Neural crest cell (in vitro differentiated cells): ENCODE results near the gene HSF4. TPM values are rescaled to one million over a fixed set of nuclear protein-coding genes. Genes with fewer than 3 reads are reported as not detected.

Experiments
- DNase-seq: peaks from one replicate; pipeline ENCODE4 v3.0.0; 2021; ENCODE audit warnings: low read depth, mixed read lengths, low spot score
- H3K27ac Mint-ChIP-seq: one replicate; pipeline ENCODE4 v1.8.0; 2021; ENCODE audit warnings: mild to moderate bottlenecking, mixed read lengths; ENCODE audit not compliant: unreplicated experiment
- H3K27me3 Mint-ChIP-seq: 2 replicates; pipeline ENCODE4 v1.8.0; 2021; ENCODE audit warnings: low read depth, mild to moderate bottlenecking, mixed read lengths
- H3K36me3 Mint-ChIP-seq: 2 replicates; pipeline ENCODE4 v1.8.0; 2021; ENCODE audit warnings: low read depth, mild to moderate bottlenecking, mixed read lengths
- H3K4me1 Mint-ChIP-seq: 2 replicates; pipeline ENCODE4 v1.8.0; 2021; ENCODE audit warnings: mixed read lengths
- H3K4me3 Mint-ChIP-seq: one replicate; pipeline ENCODE4 v1.8.0; 2021; ENCODE audit warnings: mild to moderate bottlenecking, mixed read lengths
- H3K9me3 Mint-ChIP-seq: 2 replicates; pipeline ENCODE4 v1.8.0; 2021; ENCODE audit warnings: mixed read lengths
- total RNA-seq: library from RNA; stranded (reverse); gene quantifications from 2 replicates; pipeline ENCODE4 v1.2.1, GENCODE V29; 2021
- TF ChIP-seq, protein P1 (sequence below): fragments of 200-600 bp; sonication (generic); conservative IDR thresholded peaks from 2 replicates; pipeline ENCODE4 v1.5.0; 2021; ENCODE audit warnings: antibody characterized with exemption, mild to moderate bottlenecking

HSF4 gene
- total RNA-seq, 1 donor from 2014 or later = 1.3 TPM

DNA sequence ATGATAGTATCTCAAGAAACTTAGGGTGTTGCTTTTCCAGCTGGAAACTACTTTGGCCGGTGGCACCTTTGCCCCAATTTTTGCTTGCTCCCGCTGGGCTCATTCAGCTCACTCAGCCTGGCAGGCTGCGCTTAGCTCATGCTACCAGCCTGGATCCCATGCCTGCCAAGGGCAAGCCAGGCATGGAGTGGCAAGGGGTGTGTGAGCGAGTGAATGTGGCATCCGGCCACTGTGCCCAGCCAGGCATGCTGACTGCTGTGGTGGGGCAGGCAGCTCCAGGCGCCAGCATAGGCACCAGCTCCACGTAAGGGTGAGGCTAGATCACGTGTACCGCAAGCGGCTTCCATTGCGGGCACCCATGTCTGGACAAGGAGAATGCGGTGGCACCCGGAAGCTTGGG lies 23.2 kb upstream of the HSF4 start:
- Mint-ChIP-seq H3K9me3 (no peaks in the 10 kb centered on the region), H3K4me1 (no peaks in the 10 kb centered on the region), H3K36me3 (peaks cover 15% of the 10 kb centered on the region), H3K4me3 (no peak overlapping the region), H3K27ac (no peak overlapping the region), H3K27me3 (no peaks in the 10 kb centered on the region)
- no peak for DNase-seq
- TF ChIP-seq, protein P1, sequence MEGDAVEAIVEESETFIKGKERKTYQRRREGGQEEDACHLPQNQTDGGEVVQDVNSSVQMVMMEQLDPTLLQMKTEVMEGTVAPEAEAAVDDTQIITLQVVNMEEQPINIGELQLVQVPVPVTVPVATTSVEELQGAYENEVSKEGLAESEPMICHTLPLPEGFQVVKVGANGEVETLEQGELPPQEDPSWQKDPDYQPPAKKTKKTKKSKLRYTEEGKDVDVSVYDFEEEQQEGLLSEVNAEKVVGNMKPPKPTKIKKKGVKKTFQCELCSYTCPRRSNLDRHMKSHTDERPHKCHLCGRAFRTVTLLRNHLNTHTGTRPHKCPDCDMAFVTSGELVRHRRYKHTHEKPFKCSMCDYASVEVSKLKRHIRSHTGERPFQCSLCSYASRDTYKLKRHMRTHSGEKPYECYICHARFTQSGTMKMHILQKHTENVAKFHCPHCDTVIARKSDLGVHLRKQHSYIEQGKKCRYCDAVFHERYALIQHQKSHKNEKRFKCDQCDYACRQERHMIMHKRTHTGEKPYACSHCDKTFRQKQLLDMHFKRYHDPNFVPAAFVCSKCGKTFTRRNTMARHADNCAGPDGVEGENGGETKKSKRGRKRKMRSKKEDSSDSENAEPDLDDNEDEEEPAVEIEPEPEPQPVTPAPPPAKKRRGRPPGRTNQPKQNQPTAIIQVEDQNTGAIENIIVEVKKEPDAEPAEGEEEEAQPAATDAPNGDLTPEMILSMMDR = no peak

DNA sequence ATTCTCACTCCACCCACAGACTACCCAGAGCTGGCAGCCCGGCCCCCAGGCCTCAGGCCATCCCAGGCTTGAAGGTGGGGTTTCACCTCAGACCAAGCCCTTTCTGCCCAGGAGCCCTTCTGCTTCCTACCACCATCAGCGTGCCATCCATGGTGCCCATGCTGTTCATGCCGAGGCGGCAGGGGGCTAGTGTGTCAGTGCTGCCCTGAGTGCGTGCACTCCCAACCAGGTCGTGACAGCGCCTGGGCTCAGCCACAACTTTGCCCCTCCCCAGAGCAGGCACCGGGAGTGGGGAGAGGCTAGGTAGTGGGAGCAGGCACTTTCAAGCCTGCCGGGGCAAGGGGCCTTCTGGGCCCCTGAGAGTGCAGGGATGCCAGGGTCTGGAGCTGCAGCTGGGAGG lies 22.2 kb upstream of the HSF4 start:
- H3K27me3 Mint-ChIP-seq = no peaks in the 10 kb centered on the region
- DNase-seq = no peak
- H3K27ac Mint-ChIP-seq = no peak overlapping the region
- H3K4me3 Mint-ChIP-seq = no peak overlapping the region
- H3K9me3 Mint-ChIP-seq = no peaks in the 10 kb centered on the region
- no peaks in the 10 kb centered on the region for H3K4me1 Mint-ChIP-seq
- H3K36me3 Mint-ChIP-seq = peaks cover 15% of the 10 kb centered on the region
- TF ChIP-seq, protein P1 = no peak

GRCh38 chr16:67144943-67145342 lies 19.6 kb upstream of the HSF4 start:
- DNase-seq = no peak
- Mint-ChIP-seq H3K27me3 (peaks cover 7% of the 10 kb centered on the region), H3K4me3 (peak overlapping the region; percentile 10), H3K27ac (no peak overlapping the region), H3K9me3 (no peaks in the 10 kb centered on the region), H3K4me1 (no peaks in the 10 kb centered on the region), H3K36me3 (peaks cover 25% of the 10 kb centered on the region)
- TF ChIP-seq, protein P1 = no peak

DNA sequence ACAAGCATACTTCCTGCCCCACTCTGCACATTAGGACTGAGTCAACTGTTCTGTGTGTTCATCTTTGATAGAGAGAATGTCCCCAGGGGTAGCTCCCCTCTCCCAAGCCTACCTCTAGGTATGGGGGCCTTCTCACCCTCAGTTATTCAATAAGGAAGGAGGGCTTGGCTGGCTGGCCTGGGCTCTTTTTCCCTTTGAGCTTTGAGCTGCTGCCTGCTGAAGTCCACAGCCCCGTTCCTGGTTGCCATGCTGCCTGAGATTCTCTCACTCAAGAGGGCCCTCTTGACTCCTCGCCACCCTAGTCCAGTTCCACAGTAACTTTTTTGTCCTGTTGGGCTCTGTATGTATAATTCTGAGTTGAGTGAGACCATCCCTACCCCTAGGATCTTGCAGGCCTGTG lies 18.8 kb upstream of the HSF4 start:
- H3K36me3 Mint-ChIP-seq = peaks cover 25% of the 10 kb centered on the region
- TF ChIP-seq, protein P1 = no peak
- no peaks in the 10 kb centered on the region for H3K4me1 Mint-ChIP-seq
- no peak for DNase-seq
- H3K27ac Mint-ChIP-seq = no peak overlapping the region
- H3K4me3 Mint-ChIP-seq = no peak overlapping the region
- no peaks in the 10 kb centered on the region for H3K9me3 Mint-ChIP-seq
- peaks cover 7% of the 10 kb centered on the region for H3K27me3 Mint-ChIP-seq

GRCh38 chr16:67146523-67147357 lies 17.8 kb upstream of the HSF4 start:
- Mint-ChIP-seq H3K27me3 (peaks cover 16% of the 10 kb centered on the region), H3K36me3 (peaks cover 21% of the 10 kb centered on the region), H3K27ac (no peak overlapping the region), H3K4me1 (peaks cover 4% of the 10 kb centered on the region), H3K4me3 (no peak overlapping the region), H3K9me3 (no peaks in the 10 kb centered on the region)
- TF ChIP-seq, protein P1 = no peak
- DNase-seq = no peak
